Stomach (tissue), 4 donors: ENCODE data around the gene DUSP16.

ENCODE experiments used
- POLR2A ChIP-seq, 4 donors: fragments of 450-650 bp; IDR thresholded peaks; one replicate each; pipeline ENCODE4 v1.6.1; 2016; ENCODE audit warnings: antibody characterized with exemption in 4 of 4, control low read depth in 2 of 4, mild to moderate bottlenecking in 1 of 4, moderate library complexity in 1 of 4
- POLR2AphosphoS5 ChIP-seq, 3 donors: sonication (generic); formaldehyde crosslinking; IDR thresholded peaks; one replicate each; pipeline ENCODE4 v1.6.1; 2016; ENCODE audit warnings: antibody characterized with exemption in 3 of 3
- TF ChIP-seq, protein P1 (sequence below), 7 experiments: fragments of 450-650 bp in 4 of 7; fragments of 200-600 bp in 3 of 7; sonication (generic) in 3 of 7; IDR thresholded peaks; one replicate each; pipeline ENCODE4 v1.5.1; 2016 to 2019; ENCODE audit warnings: antibody characterized with exemption in 7 of 7, control low read depth in 2 of 7, mild to moderate bottlenecking in 1 of 7

DNA sequence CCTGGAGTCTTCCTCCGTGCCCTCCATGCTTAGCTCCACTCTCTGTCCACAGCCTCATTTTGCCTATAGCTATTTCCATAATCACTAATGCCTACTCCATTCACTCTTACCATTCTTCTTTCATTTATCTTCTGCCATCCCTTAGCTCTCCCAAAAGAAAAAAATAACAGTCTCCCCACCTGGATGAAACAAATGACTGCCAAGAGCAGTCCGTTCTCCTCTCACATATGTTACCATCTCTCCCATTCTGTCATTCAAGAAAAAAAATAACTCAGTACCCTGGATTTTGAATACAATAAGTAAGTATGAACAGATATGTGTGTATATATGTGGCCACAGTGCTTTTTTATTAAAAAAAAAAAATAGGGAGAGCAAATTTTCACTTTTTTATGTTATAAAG, 13.2 kb downstream of the DUSP16 start:
- TF ChIP-seq, protein P1, sequence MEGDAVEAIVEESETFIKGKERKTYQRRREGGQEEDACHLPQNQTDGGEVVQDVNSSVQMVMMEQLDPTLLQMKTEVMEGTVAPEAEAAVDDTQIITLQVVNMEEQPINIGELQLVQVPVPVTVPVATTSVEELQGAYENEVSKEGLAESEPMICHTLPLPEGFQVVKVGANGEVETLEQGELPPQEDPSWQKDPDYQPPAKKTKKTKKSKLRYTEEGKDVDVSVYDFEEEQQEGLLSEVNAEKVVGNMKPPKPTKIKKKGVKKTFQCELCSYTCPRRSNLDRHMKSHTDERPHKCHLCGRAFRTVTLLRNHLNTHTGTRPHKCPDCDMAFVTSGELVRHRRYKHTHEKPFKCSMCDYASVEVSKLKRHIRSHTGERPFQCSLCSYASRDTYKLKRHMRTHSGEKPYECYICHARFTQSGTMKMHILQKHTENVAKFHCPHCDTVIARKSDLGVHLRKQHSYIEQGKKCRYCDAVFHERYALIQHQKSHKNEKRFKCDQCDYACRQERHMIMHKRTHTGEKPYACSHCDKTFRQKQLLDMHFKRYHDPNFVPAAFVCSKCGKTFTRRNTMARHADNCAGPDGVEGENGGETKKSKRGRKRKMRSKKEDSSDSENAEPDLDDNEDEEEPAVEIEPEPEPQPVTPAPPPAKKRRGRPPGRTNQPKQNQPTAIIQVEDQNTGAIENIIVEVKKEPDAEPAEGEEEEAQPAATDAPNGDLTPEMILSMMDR (IDR thresholded peaks at IDR 0.05): no peak
- no peak for TF ChIP-seq POLR2AphosphoS5 (IDR thresholded peaks at IDR 0.05)
- TF ChIP-seq POLR2A (IDR thresholded peaks at IDR 0.05): no peak
